Measurements from ENCODE around the gene RDH16.
"Not testable (repeated sequence)": the region's sequence is repeated elsewhere in the genome, so short reads cannot be mapped to it uniquely, and the experiment has no call there.

RDH16 gene

GRCh38 chr12:56954057-56954957 is 3.1 kb downstream of the RDH16 start:
- no peak for DNase-seq (ENCODE audit: low spot score)

GRCh38 chr12:56953314-56953713 is 4.1 kb downstream of the RDH16 start:
- DNase-seq (ENCODE audit: low spot score), result no peak

- no peak for DNase-seq (ENCODE audit: low spot score)
Observed at GRCh38 chr12:56951582-56952339, 5.6 kb downstream of the RDH16 start.

GRCh38 chr12:56948881-56949280 is 8.5 kb downstream of the RDH16 start:
- no peak for DNase-seq (ENCODE audit: low spot score)

- DNase-seq (ENCODE audit: low spot score), result no peak
Observed at GRCh38 chr12:56948457-56948777, 9.0 kb downstream of the RDH16 start.

GRCh38 chr12:56947633-56948456 is 9.6 kb downstream of the RDH16 start:
- DNase-seq (ENCODE audit: low spot score), result no peak

- DNase-seq (ENCODE audit: low spot score), result no peak
Observed at GRCh38 chr12:56943878-56944277, 13.5 kb downstream of the RDH16 start.

GRCh38 chr12:56943374-56943773 is 14.0 kb downstream of the RDH16 start:
- not testable (repeated sequence) for DNase-seq (ENCODE audit: low spot score)

- DNase-seq (ENCODE audit: low spot score), result no peak
Observed at GRCh38 chr12:56941299-56942017, 15.9 kb downstream of the RDH16 start.

- not testable (repeated sequence) for DNase-seq (ENCODE audit: low spot score)
Observed at GRCh38 chr12:56940942-56941298, 16.5 kb downstream of the RDH16 start.

GRCh38 chr12:56935752-56936151 is 21.7 kb downstream of the RDH16 start:
- no peak for DNase-seq (ENCODE audit: low spot score)

GRCh38 chr12:56935157-56935556 is 22.3 kb downstream of the RDH16 start:
- no peak for DNase-seq (ENCODE audit: low spot score)

- DNase-seq (ENCODE audit: low spot score), result no peak
Observed at GRCh38 chr12:56933826-56934625, 23.4 kb downstream of the RDH16 start, which contains the start of gene SDR9C7. TSS of gene SDR9C7 (minus strand) at chr12:56934408. CDS start at chr12:56934261, 147 bp downstream.

GRCh38 chr12:56932867-56933266 is 24.5 kb downstream of the RDH16 start:
- DNase-seq (ENCODE audit: low spot score), result no peak

- DNase-seq (ENCODE audit: low spot score), result no peak
Observed at GRCh38 chr12:56932146-56932545, 25.3 kb downstream of the RDH16 start.

GRCh38 chr12:56931474-56931978 is 25.9 kb downstream of the RDH16 start:
- no peak for DNase-seq (ENCODE audit: low spot score)

GRCh38 chr12:56930241-56930640 is 27.2 kb downstream of the RDH16 start:
- no peak for DNase-seq (ENCODE audit: low spot score)

GRCh38 chr12:56929780-56930179 is 27.6 kb downstream of the RDH16 start:
- DNase-seq (ENCODE audit: low spot score), result no peak

GRCh38 chr12:56928262-56928661 is 29.1 kb downstream of the RDH16 start:
- no peak for DNase-seq (ENCODE audit: low spot score)

GRCh38 chr12:56927281-56927680 is 30.1 kb downstream of the RDH16 start:
- DNase-seq (ENCODE audit: low spot score), result no peak

- DNase-seq (ENCODE audit: low spot score), result no peak
Observed at GRCh38 chr12:56922031-56922430, 35.4 kb downstream of the RDH16 start.
